Activated CD8-positive, alpha-beta T cell treated with anti-CD3 and anti-CD28 coated beads for 36 hours (primary cell): Measurements from ENCODE around the gene ANKLE2. TPM values are rescaled to one million over a fixed set of nuclear protein-coding genes. Genes with fewer than 3 reads are reported as not detected.
"Not testable (repeated sequence)": the region's sequence is repeated elsewhere in the genome, so short reads cannot be mapped to it uniquely, and the experiment has no call there.

ENCODE experiments used
- ATAC-seq: fragments of 200-7000 bp; cut with Tn5 transposase; one replicate; pipeline ENCODE4 v1.10.0; 2021; ENCODE audit warnings: mild to moderate bottlenecking, moderate library complexity
- CTCF ChIA-PET: fragments of 350-600 bp; sonication (Branson Sonifier 250); formaldehyde crosslinking; loops from one replicate; lab custom pipeline; 2021; ENCODE audit warnings: antibody characterized with exemption; lab: Charles Lee
- POLR2A ChIA-PET: fragments of 350-600 bp; sonication (Branson Sonifier 250); formaldehyde crosslinking; loops from one replicate; lab custom pipeline; 2021; ENCODE audit warnings: antibody characterized with exemption; lab: Charles Lee
- DNase-seq: peaks from one replicate; pipeline ENCODE4 v3.0.0-alpha.2; 2020
- H3K27ac Mint-ChIP-seq: one replicate; pipeline ENCODE4 v1.8.0; 2021; ENCODE audit warnings: mild to moderate bottlenecking, mixed read lengths
- H3K27me3 Mint-ChIP-seq: one replicate; pipeline ENCODE4 v1.8.0; 2021; ENCODE audit warnings: mixed read lengths
- H3K36me3 Mint-ChIP-seq: one replicate; pipeline ENCODE4 v1.8.0; 2021; ENCODE audit warnings: low read depth, mixed read lengths
- H3K4me1 Mint-ChIP-seq: one replicate; pipeline ENCODE4 v1.8.0; 2021; ENCODE audit warnings: low read depth, mixed read lengths
- H3K4me3 Mint-ChIP-seq: one replicate; pipeline ENCODE4 v1.8.0; 2021; ENCODE audit warnings: mild to moderate bottlenecking, moderate library complexity, mixed read lengths
- H3K9me3 Mint-ChIP-seq: one replicate; pipeline ENCODE4 v1.8.0; 2021; ENCODE audit warnings: mixed read lengths
- intact Hi-C: fragments of 100-400 bp; cut with micrococcal nuclease; formaldehyde crosslinking; loops from one replicate; pipeline ENCODE4 v1.10.0; 2022
- total RNA-seq, 2 experiments: library from RNA; stranded (reverse); gene quantifications; one replicate each; pipeline ENCODE4 v1.2.3, GENCODE V29; 2021
- TF ChIP-seq, protein P1 (sequence below): fragments of 200-600 bp; IDR thresholded peaks from one replicate; pipeline ENCODE4 v1.8.0; 2022; ENCODE audit warnings: antibody characterized with exemption, mild to moderate bottlenecking

Gene ANKLE2
- total RNA-seq, 2 experiments from 2014 or later: 103 to 108 TPM

DNA sequence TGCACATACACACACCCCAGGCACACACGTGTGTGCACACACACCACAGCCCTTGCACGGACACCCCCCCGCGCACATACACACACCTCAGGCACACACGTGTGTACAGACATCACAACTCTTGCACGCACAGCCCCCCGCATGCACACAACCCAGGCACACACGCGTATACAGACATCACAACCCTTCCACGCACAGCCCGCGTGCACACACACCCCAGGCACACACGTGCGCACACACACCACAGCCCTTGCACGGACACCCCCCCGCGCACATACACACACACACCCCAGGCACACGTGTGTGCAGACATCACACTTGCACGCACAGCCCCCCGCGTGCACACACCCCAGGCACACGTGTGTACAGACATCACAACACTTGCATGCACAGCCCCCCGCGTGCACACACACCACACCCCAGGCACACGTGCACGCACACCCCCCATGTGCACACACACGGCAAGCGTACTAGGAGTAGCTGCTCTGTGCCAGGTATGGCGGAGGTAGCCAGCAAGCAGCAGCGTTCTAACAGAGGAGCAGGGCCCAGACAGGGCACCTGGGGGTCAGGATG lies 18.2 kb upstream of the ANKLE2 start:
- TF ChIP-seq, protein P1, sequence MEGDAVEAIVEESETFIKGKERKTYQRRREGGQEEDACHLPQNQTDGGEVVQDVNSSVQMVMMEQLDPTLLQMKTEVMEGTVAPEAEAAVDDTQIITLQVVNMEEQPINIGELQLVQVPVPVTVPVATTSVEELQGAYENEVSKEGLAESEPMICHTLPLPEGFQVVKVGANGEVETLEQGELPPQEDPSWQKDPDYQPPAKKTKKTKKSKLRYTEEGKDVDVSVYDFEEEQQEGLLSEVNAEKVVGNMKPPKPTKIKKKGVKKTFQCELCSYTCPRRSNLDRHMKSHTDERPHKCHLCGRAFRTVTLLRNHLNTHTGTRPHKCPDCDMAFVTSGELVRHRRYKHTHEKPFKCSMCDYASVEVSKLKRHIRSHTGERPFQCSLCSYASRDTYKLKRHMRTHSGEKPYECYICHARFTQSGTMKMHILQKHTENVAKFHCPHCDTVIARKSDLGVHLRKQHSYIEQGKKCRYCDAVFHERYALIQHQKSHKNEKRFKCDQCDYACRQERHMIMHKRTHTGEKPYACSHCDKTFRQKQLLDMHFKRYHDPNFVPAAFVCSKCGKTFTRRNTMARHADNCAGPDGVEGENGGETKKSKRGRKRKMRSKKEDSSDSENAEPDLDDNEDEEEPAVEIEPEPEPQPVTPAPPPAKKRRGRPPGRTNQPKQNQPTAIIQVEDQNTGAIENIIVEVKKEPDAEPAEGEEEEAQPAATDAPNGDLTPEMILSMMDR: no peak
- Mint-ChIP-seq H3K4me1 (no peaks in the 10 kb centered on the region), H3K36me3 (peaks cover 46% of the 10 kb centered on the region), H3K4me3 (no peak overlapping the region), H3K27ac (no peak overlapping the region), H3K27me3 (no peaks in the 10 kb centered on the region), H3K9me3 (no peaks in the 10 kb centered on the region)
- ATAC-seq: no peak
- ChIA-PET POLR2A (interaction anchor here (1.1 kb wide), 1 partner anchor 27 kb away, joined by 3 read pairs; no protein-coding TSS in a partner anchor), CTCF (no interaction called here)
- no peak for DNase-seq
- intact Hi-C loops: no loop called here

DNA sequence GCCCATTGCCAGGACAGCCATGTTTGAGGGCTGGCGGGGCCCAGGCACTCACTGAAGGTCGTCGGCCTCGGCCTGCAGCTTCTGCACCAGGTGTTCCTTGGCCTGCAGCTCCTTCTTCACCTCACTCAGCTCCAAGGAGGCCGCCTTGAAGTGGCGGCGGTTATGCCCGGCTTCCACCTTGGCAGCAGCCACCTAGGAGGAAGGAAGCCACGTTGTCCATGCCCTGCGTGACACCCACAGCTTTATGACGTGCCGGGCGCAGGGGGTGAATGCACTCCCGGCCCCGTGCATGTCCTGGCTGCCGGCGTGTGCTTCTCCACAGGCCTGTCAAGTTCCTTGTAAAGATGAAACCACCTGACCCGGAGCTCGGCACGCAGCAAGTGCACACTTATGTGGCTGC lies 16.0 kb upstream of the ANKLE2 start:
- ChIA-PET POLR2A (interaction anchor here (2.0 kb wide), 1 partner anchor 17 kb away, joined by 5 read pairs; no protein-coding TSS in a partner anchor), CTCF (interaction anchor here (1.7 kb wide), 1 partner anchor 10 kb away, joined by 3 read pairs; no protein-coding TSS in a partner anchor)
- Mint-ChIP-seq H3K4me3 (no peak overlapping the region), H3K27me3 (no peaks in the 10 kb centered on the region), H3K4me1 (peaks cover 11% of the 10 kb centered on the region), H3K36me3 (peaks cover 44% of the 10 kb centered on the region), H3K27ac (no peak overlapping the region), H3K9me3 (no peaks in the 10 kb centered on the region)
- intact Hi-C loops: no loop called here
- ATAC-seq (no peak), DNase-seq (no peak)
- TF ChIP-seq, protein P1: no peak

DNA sequence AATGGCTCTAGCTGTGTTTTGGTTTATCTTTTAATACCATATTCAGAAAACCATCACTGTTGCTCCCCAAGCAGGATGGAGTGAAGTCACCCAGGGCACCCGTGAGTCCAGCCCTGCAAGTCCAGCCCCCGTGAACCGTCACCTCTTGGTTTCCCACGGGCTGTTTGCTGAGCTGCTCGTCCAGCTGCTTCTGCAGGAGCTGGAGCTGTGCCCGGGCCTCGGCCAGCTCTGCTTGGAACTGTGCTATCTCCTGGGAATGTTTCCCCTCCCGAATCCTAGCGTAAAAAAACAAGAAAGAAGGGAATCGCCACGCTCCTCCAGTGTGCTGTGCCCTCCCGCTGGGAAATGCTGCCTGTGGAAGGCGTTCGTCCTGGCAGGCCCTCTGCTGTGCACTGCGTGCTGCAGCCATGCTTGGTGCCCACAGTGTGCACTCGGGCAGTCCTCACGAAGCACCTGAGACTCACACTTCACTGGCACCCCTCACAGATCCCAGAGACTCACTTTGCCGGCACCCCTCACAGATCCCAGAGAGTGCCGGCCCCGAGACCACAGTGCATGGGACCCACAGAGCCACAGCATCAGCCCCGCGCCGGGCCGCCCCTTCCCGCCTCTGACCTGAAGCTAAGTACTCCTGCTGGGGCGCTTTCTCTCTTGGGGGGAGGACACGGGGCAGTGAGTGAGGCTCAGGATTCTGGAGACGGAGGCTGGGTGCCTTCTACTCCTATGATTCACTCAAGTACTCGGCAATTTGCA lies 15.4 kb upstream of the ANKLE2 start:
- Mint-ChIP-seq H3K27me3 (no peaks in the 10 kb centered on the region), H3K27ac (no peak overlapping the region), H3K36me3 (peaks cover 46% of the 10 kb centered on the region), H3K9me3 (no peaks in the 10 kb centered on the region), H3K4me1 (peaks cover 14% of the 10 kb centered on the region), H3K4me3 (no peak overlapping the region)
- DNase-seq (no peak), ATAC-seq (no peak)
- TF ChIP-seq, protein P1: no peak
- ChIA-PET POLR2A (interaction anchor here (2.0 kb wide), 1 partner anchor 16 kb away, joined by 5 read pairs; no protein-coding TSS in a partner anchor), CTCF (interaction anchor here (1.7 kb wide), 1 partner anchor 10 kb away, joined by 3 read pairs; no protein-coding TSS in a partner anchor)
- intact Hi-C loops: no loop called here

DNA sequence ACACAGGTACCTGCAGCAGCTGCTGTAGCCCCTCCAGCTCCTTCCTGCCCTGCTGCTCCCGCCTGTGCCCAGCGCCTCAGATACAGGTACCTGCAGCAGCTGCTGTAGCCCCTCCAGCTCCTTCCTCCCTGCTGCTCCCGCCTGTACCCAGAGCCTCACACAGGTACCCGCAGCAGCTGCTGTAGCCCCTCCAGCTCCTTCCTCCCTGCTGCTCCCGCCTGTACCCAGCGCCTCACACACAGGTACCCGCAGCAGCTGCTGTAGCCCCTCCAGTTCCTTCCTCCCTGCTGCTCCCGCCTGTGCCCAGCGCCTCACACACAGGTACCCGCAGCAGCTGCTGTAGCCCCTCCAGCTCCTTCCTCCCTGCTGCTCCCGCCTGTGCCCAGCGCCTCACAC lies 14.6 kb upstream of the ANKLE2 start:
- ATAC-seq, H3K27ac Mint-ChIP-seq, DNase-seq, H3K4me3 Mint-ChIP-seq, H3K9me3 Mint-ChIP-seq, intact Hi-C loops, H3K27me3 Mint-ChIP-seq: not testable (repeated sequence)
- peaks cover 22% of the 10 kb centered on the region for H3K4me1 Mint-ChIP-seq
- H3K36me3 Mint-ChIP-seq: peaks cover 48% of the 10 kb centered on the region
- ChIA-PET CTCF (interaction anchor here (1.1 to 1.7 kb wide), 2 partner anchors 9 to 30 kb away, joined by 3 read pairs; no protein-coding TSS in a partner anchor), POLR2A (interaction anchor here (1.1 to 2.0 kb wide), 2 partner anchors 11 to 16 kb away, joined by 4 to 5 read pairs; no protein-coding TSS in a partner anchor)

DNA sequence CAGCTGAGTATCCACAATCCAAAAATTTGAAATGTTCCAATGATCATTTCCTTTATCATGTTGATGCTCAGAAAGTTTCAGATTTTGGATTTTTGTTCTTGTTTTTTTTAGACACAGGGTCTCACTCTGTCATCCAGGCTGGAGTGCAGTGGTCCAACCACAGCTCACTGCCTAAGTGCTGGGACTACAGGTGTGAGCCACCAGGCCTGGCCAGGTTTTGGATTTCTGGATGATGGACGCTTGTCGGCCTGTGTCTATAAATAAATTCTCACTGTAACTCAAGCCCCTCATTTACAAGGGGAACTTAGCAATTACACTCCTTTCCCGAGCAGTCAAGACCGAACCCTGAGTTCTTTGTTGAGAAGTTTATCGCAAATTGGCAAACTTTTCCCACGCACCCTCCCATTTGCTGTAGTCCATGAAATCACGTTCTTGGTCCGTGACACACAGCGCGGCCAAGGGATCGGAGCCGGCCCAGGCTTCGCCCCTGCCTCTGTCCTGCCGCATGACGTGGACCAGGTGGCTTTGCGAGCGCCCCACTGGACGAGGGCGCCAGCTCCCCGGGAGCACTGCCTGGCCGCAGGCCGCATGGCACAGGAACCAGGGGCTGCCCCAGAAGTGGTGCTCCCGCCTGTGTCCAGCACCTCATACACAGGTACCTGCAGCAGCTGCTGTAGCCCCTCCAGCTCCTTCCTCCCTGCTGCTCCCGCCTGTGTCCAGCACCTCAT lies 14.0 kb upstream of the ANKLE2 start:
- Mint-ChIP-seq H3K4me1 (peaks cover 25% of the 10 kb centered on the region), H3K9me3 (no peaks in the 10 kb centered on the region), H3K36me3 (peaks cover 48% of the 10 kb centered on the region), H3K27me3 (no peaks in the 10 kb centered on the region), H3K4me3 (no peak overlapping the region), H3K27ac (no peak overlapping the region)
- ChIA-PET CTCF (interaction anchor here (1.1 kb wide), 1 partner anchor 31 kb away, joined by 3 read pairs; no protein-coding TSS in a partner anchor), POLR2A (interaction anchor here (1.1 to 2.0 kb wide), 3 partner anchors 11 to 23 kb away, joined by 3 to 5 read pairs (median 4); no protein-coding TSS in a partner anchor)
- ATAC-seq (no peak), DNase-seq (no peak)
- intact Hi-C loops: no loop called here
- TF ChIP-seq, protein P1: no peak
